Left cardiac atrium (tissue), 4 donors: ENCODE data around the gene CHMP1A. TPM values are rescaled to one million over a fixed set of nuclear protein-coding genes. Genes with fewer than 3 reads are reported as not detected.

Experiments
- ATAC-seq, 2 donors: fragments of 200-7000 bp; cut with Tn5 transposase; one replicate each; pipeline ENCODE4 v1.9.1; 2020; ENCODE audit warnings: mild to moderate bottlenecking in 2 of 2, moderate library complexity in 2 of 2
- DNase-seq: peaks from one replicate; pipeline ENCODE4 v3.0.0-alpha.2; 2020
- intact Hi-C, 2 donors: fragments of 100-400 bp; cut with DNase I; formaldehyde crosslinking; loops; one replicate each; pipeline versions ENCODE4 v1.14.1 to v1.15.1; 2022 to 2023
- total RNA-seq, 2 donors: library from RNA; stranded (reverse); fragmentation: NEBNext Ultra II Directional; extraction: Animal tissue kit (Norgen Biotek cat#: 25700); gene quantifications; one replicate each; pipeline ENCODE4 v1.2.1, GENCODE V29; 2021
- donor health status: DM: no; HTN: yes; CAD: no.
- donor health status: DM: no; HTN: yes; CAD: no; lungs with severe emphysema.
- donor health status: DM: yes; HTN: yes; CAD: no.
- donor health status: Dilated cardiomyopathy.

CHMP1A gene
- total RNA-seq, 2 donors from 2014 or later: 41.7 to 51.9 TPM

DNA sequence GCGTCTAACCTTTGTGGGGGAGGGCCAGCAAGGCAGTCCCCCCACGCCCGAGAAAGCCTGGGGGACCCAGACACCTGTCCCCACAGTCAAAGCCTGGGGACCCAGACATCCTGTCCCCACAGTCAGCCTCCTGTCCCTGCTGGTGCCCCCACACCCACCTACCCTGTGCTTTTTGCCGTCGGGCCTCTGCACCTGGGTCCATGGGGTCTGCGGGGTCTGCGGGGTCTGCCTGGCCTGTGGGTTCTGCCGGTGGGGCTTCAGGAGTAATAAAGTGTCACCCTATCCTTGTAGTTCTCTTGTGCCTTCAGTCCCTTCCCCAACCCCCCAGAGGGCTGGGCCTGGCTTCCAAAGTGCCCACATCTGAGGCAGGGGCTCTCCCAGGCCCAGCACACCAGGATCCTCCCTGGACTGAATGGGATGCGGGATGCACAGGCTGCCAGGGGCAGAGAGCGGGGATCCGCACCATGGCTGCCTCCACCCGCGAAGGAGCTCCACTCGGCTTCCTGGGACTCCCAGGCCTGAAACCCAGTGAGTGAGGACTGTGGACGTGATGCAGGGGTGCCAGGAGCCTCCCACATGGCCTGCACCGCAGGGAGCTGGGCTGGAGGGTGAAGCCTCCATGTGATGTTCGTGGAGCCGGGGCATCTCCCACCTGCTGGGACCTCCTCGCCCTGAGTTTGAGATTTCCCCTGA, 60.4 kb downstream of the CHMP1A start:
- intact Hi-C loops: no loop called here
- DNase-seq (no peak), ATAC-seq (no peak)

DNA sequence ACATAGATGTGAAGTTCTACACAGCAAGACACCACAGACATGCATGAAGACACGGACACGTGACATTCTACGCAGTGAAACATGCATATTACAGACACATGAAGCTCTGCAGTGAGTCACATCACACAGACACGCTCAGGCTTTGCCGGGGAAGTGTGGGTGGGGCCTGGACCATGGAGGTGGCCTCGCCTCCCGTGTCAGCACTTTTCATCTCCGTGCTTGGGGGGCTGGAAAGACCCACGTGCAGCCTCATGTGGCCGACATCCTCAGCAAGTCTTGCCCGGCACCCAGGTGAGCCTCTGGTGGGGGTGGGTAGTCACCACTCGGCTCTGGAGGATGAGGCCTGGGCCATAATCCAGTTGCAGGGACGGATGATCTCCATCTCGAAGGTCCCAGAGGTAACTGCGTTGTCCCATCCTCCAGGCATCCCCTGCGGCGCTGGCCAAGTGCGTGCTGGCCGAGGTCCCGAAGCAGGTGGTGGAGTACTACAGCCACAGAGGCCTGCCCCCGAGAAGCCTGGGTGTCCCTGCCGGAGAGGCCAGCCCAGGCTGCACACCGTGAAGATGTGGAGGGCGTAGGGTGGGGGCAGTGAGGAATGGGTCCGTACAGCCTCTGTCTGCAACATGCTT, 61.3 kb downstream of the CHMP1A start:
- ATAC-seq (no peak), DNase-seq (no peak)
- intact Hi-C loops: no loop called here

DNA sequence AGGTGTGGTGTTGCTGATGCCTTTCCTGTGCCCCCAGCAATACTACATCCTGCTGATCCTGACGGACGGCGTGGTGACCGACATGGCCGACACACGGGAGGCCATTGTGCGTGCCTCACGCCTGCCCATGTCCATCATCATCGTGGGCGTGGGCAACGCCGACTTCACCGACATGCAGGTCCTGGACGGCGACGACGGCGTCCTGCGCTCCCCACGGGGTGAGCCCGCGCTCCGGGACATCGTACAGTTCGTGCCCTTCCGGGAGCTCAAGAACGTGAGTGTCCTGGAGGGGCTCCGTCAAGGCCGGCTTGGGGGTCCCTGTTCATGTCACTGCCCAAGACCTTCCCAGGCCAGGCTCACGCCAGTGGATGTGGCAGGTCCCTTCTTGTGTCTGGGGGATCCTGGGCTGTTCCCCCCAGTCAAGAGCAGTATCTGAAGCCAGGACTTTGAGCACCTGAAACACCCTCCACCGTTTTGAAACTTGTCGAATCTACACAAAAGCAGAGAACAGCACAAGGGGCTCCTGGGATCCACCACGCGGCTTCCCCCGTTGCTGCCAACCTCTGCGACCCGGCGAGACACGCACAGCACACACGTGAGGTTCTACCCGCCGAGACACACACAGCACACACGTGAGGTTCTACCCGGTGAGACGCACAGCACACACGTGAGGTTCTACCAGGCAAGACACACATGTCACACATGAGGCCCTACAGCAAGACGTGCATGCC, 62.0 kb downstream of the CHMP1A start:
- ATAC-seq: no peak
- intact Hi-C loops: no loop called here
- DNase-seq: no peak

Other genes starting within 250 kb of the CHMP1A start
- 10 to 100 TPM; 74.3 to 86.2 TPM for gene ANKRD11, start 167.1 kb downstream of the CHMP1A start, total RNA-seq
- 10 to 100 TPM; 78.5 to 99.5 TPM for gene SPG7, start 149.3 kb downstream of the CHMP1A start, total RNA-seq
- 1,000 to 10,000 TPM; 1,319 to 1,367 TPM for gene RPL13, start 97.0 kb downstream of the CHMP1A start, total RNA-seq
- gene CPNE7, start 82.0 kb downstream of the CHMP1A start, total RNA-seq: not detected
- gene DPEP1, start 44.1 kb downstream of the CHMP1A start, total RNA-seq: not detected
- gene SPATA33, start 128 bp upstream of the CHMP1A start, total RNA-seq: 1 to 10 TPM; 2.4 to 3.6 TPM
- 10 to 100 TPM; 22.6 to 28.0 TPM for gene CDK10, start 29.0 kb upstream of the CHMP1A start, total RNA-seq
- 1 to 10 TPM; 4.5 to 7.1 TPM for gene SPATA2L, start 44.0 kb upstream of the CHMP1A start, total RNA-seq
- 10 to 100 TPM; 11.6 to 12.6 TPM for gene VPS9D1, start 63.2 kb upstream of the CHMP1A start, total RNA-seq
- 10 to 100 TPM; 11.9 to 18.2 TPM for gene ZNF276, start 63.8 kb upstream of the CHMP1A start, total RNA-seq
- gene FANCA, start 158.9 kb upstream of the CHMP1A start, total RNA-seq: 1 to 10 TPM; 3.6 to 4.4 TPM
- gene SPIRE2, start 170.8 kb upstream of the CHMP1A start, total RNA-seq: 1 to 10 TPM; 1.2 to 2.0 TPM
- gene TCF25, start 215.9 kb upstream of the CHMP1A start, total RNA-seq: 100 to 1,000 TPM in 1 of 2 donors, 10 to 100 TPM in 1; 85.7 to 131 TPM